Panc1 (cell line): ENCODE results near the gene MAFG. TPM values are rescaled to one million over a fixed set of nuclear protein-coding genes. Genes with fewer than 3 reads are reported as not detected.

Source experiments
- ATAC-seq: fragments of 200-7000 bp; cut with Tn5 transposase; 2 replicates; pipeline ENCODE4 v1.9.1; 2020; ENCODE audit warnings: mild to moderate bottlenecking, moderate library complexity
- BruUV-seq: library from RNA; stranded (reverse); fragments of 400-500 nt; replicated peaks from 2 replicates; lab custom pipeline; 2021; lab: Mats Ljungman, UMichigan
- CTCF ChIA-PET: fragments of 300-600 bp; sonication (Branson Sonifier 250); formaldehyde crosslinking; loops from one replicate; lab custom pipeline; 2022; ENCODE audit warnings: antibody characterized with exemption; lab: Charles Lee
- POLR2A ChIA-PET: fragments of 300-600 bp; sonication (Branson Sonifier 250); formaldehyde crosslinking; loops from one replicate; lab custom pipeline; 2022; ENCODE audit warnings: antibody characterized with exemption; lab: Charles Lee
- DNase-seq: peaks from one replicate; pipeline ENCODE4 v3.0.0-alpha.2; 2010; ENCODE audit warnings: low read depth, low spot score
- H3K27ac ChIP-seq: 2 replicates; pipeline ENCODE4 v1.5.1; 2011; ENCODE audit warnings: mild to moderate bottlenecking, low read length, inconsistent platforms
- H3K27me3 ChIP-seq: fragments of 200-500 bp; sonication (Bioruptor generic); 2 replicates; pipeline ENCODE4 v1.6.0; 2014; ENCODE audit warnings: low read length, inconsistent platforms; ENCODE audit not compliant: control insufficient read depth, insufficient read depth
- H3K36me3 ChIP-seq: fragments of 200-500 bp; sonication (Bioruptor generic); 2 replicates; pipeline ENCODE4 v1.5.1; 2014; ENCODE audit warnings: inconsistent platforms, mild to moderate bottlenecking, low read length, moderate library complexity; ENCODE audit not compliant: control insufficient read depth, insufficient read depth
- H3K4me1 ChIP-seq: 2 replicates; pipeline ENCODE4 v1.5.1; 2011; ENCODE audit warnings: inconsistent platforms, mild to moderate bottlenecking, low read length, moderate library complexity; ENCODE audit not compliant: control insufficient read depth, insufficient read depth
- H3K4me3 ChIP-seq, 2 experiments: 2 replicates each; pipeline ENCODE4 v1.5.1; 2011 to 2012; ENCODE audit warnings: low read depth in 2 of 2, low read length in 2 of 2, mild to moderate bottlenecking in 2 of 2, inconsistent platforms in 1 of 2, moderate library complexity in 1 of 2
- H3K9me3 ChIP-seq: fragments of 200-500 bp; sonication (Bioruptor generic); 2 replicates; pipeline ENCODE4 v1.5.1; 2014; ENCODE audit warnings: low read depth, mild to moderate bottlenecking, inconsistent platforms, low read length, moderate library complexity; ENCODE audit not compliant: control insufficient read depth, insufficient read depth
- CTCF ChIP-seq: fragments of 450-650 bp; IDR thresholded peaks from 2 replicates; pipeline ENCODE4 v1.5.1; 2017; ENCODE audit warnings: mild to moderate bottlenecking
- POLR2AphosphoS5 ChIP-seq: IDR thresholded peaks from 2 replicates; pipeline ENCODE4 v1.6.1; 2012; ENCODE audit warnings: mild to moderate bottlenecking, low read depth, low read length, moderate library complexity
- REST ChIP-seq, 2 experiments: IDR thresholded peaks; 2 replicates each; pipeline ENCODE4 v1.6.1; 2011 to 2012; ENCODE audit warnings: low read depth in 2 of 2, control low read depth in 1 of 2, low read length in 1 of 2, mild to moderate bottlenecking in 1 of 2, moderate library complexity in 1 of 2; ENCODE audit not compliant: insufficient read depth in 1 of 2
- SIN3A ChIP-seq: IDR thresholded peaks from 2 replicates; pipeline ENCODE4 v1.6.1; 2012; ENCODE audit warnings: low read depth, mild to moderate bottlenecking, low read length, moderate library complexity, borderline replicate concordance; ENCODE audit not compliant: insufficient read depth
- TCF7L2 ChIP-seq: IDR thresholded peaks from 2 replicates; pipeline ENCODE4 v1.6.1; 2011; ENCODE audit warnings: mild to moderate bottlenecking, low read depth, low read length, inconsistent platforms
- in situ Hi-C: cut with HindIII; loops from 2 replicates; pipeline ENCODE4 v1.10.0; 2016; ENCODE audit warnings: low sequenced_read_pairs, low pct_unique_long_range_greater_than_20kb
- intact Hi-C: fragments of 100-400 bp; cut with micrococcal nuclease; formaldehyde crosslinking; loops from one replicate; pipeline ENCODE4 v1.10.0; 2022; ENCODE audit not compliant: unreplicated experiment
- total RNA-seq: library from RNA; stranded (reverse); gene quantifications from one replicate; pipeline ENCODE4 v1.2.1, GENCODE V29; 2021; ENCODE audit not compliant: unreplicated experiment

Gene MAFG
- total RNA-seq, 1 experiment from 2014 or later = 57.0 TPM

- no peak overlapping the region for H3K4me3 ChIP-seq
- peaks cover 35% of the 10 kb centered on the region for H3K4me1 ChIP-seq
- no peaks in the 10 kb centered on the region for H3K27me3 ChIP-seq
- H3K27ac ChIP-seq = no peak overlapping the region
- ATAC-seq (no peak), DNase-seq (no peak)
- peaks cover 14% of the 10 kb centered on the region for H3K36me3 ChIP-seq
- BruUV-seq = no TSS peak
- ChIA-PET POLR2A (interaction anchor here (0.5 to 1.4 kb wide), 2 partner anchors 12 to 904 kb away, joined by 3 to 4 read pairs; no protein-coding TSS in a partner anchor), CTCF (no interaction called here)
- in situ Hi-C loops (no loop called here), intact Hi-C loops (no loop called here)
- TF ChIP-seq CTCF = no peak
- H3K9me3 ChIP-seq = no peaks in the 10 kb centered on the region
Observed at GRCh38 chr17:81913394-81914102, 14.0 kb downstream of the MAFG start.

- H3K9me3 ChIP-seq = no peaks in the 10 kb centered on the region
- POLR2A ChIA-PET = interaction anchor here (1.4 kb wide), 1 partner anchor 12 kb away, joined by 3 read pairs; no protein-coding TSS in a partner anchor
- no peaks in the 10 kb centered on the region for H3K27me3 ChIP-seq
- DNase-seq = no peak
- in situ Hi-C loops (no loop called here), intact Hi-C loops (no loop called here)
- H3K27ac ChIP-seq = no peak overlapping the region
- peaks cover 13% of the 10 kb centered on the region for H3K36me3 ChIP-seq
- no peak overlapping the region for H3K4me3 ChIP-seq
- ATAC-seq = no peak
- CTCF ChIA-PET = no interaction called here
- BruUV-seq = no TSS peak
- TF ChIP-seq REST (IDR thresholded peaks at IDR 0.05; ENCODE audit: insufficient read depth in 1 of 2, low read depth in 2 of 2, low read length in 1 of 2) (no peak), POLR2AphosphoS5 (no peak), TCF7L2 (no peak), SIN3A (no peak), CTCF (no peak)
- peaks cover 31% of the 10 kb centered on the region for H3K4me1 ChIP-seq
Observed at GRCh38 chr17:81912441-81913309, 14.9 kb downstream of the MAFG start.
